ENCODE data around the gene LINC01488.

DNA sequence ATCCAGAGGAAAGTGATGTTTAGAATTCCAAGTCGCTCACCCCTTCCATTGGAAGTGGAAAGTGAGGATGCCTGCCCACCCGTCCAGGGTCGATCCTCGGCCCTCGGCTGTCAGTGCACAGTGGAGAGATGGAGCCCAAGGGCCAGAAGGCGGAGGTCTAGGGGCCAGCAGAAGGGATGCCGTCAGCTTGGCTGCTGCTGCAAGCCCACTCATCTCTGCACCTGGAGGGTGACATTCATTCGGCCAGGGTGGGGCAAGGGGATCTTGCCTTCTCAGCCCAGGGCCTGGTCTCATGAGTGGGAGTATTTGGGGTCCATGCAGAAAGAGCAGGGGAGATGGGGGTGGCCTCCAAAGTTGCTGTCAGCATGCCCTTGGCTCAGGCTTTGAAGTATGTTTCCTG lies 30.7 kb downstream of the LINC01488 start:
- TF ChIP-seq EP300 (IDR thresholded peaks at IDR 0.05): no peak
- TF ChIP-seq, protein P1, sequence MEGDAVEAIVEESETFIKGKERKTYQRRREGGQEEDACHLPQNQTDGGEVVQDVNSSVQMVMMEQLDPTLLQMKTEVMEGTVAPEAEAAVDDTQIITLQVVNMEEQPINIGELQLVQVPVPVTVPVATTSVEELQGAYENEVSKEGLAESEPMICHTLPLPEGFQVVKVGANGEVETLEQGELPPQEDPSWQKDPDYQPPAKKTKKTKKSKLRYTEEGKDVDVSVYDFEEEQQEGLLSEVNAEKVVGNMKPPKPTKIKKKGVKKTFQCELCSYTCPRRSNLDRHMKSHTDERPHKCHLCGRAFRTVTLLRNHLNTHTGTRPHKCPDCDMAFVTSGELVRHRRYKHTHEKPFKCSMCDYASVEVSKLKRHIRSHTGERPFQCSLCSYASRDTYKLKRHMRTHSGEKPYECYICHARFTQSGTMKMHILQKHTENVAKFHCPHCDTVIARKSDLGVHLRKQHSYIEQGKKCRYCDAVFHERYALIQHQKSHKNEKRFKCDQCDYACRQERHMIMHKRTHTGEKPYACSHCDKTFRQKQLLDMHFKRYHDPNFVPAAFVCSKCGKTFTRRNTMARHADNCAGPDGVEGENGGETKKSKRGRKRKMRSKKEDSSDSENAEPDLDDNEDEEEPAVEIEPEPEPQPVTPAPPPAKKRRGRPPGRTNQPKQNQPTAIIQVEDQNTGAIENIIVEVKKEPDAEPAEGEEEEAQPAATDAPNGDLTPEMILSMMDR (IDR thresholded peaks at IDR 0.05): no peak

All from ovary (tissue), 3 donors.